A673 (cell line): Measurements from ENCODE around the gene DAPK1. TPM values are rescaled to one million over a fixed set of nuclear protein-coding genes. Genes with fewer than 3 reads are reported as not detected.

Source experiments
- BruUV-seq: library from RNA; stranded (reverse); fragments of 400-500 nt; replicated peaks from 2 replicates; lab custom pipeline; 2021; lab: Mats Ljungman, UMichigan
- CTCF ChIA-PET: fragments of 300-600 bp; sonication (Branson Sonifier 250); formaldehyde crosslinking; loops from one replicate; lab custom pipeline; 2022; ENCODE audit warnings: antibody characterized with exemption; lab: Charles Lee
- POLR2A ChIA-PET: fragments of 300-600 bp; sonication (Branson Sonifier 250); formaldehyde crosslinking; loops from one replicate; lab custom pipeline; 2022; ENCODE audit warnings: antibody characterized with exemption; ENCODE audit not compliant: low non-redundant PET; lab: Charles Lee
- DNase-seq: peaks from one replicate; pipeline ENCODE4 v3.0.0-alpha.2; 2015; ENCODE audit warnings: low spot score
- H3K27ac ChIP-seq: fragments of 200-600 bp; sonication (generic); 2 replicates; pipeline ENCODE4 v1.5.1; 2016; ENCODE audit warnings: mixed run types, low read depth, mild to moderate bottlenecking, mixed read lengths, antibody characterized with exemption, low read length; ENCODE audit not compliant: poor library complexity, severe bottlenecking
- H3K27me3 ChIP-seq: fragments of 200-600 bp; sonication (generic); replicated peaks from 2 replicates; pipeline ENCODE4 v1.6.1; 2017; ENCODE audit warnings: mixed run types, low read depth, mild to moderate bottlenecking, mixed read lengths, antibody characterized with exemption, low read length; ENCODE audit not compliant: insufficient read depth, poor library complexity
- H3K36me3 ChIP-seq: fragments of 200-600 bp; sonication (generic); 2 replicates; pipeline ENCODE4 v1.6.1; 2016; ENCODE audit warnings: mixed run types, mild to moderate bottlenecking, mixed read lengths, antibody characterized with exemption, low read length; ENCODE audit not compliant: insufficient read depth, poor library complexity, severe bottlenecking
- H3K4me1 ChIP-seq: fragments of 200-600 bp; sonication (generic); 2 replicates; pipeline ENCODE4 v1.6.1; 2017; ENCODE audit warnings: mixed run types, mild to moderate bottlenecking, mixed read lengths, antibody characterized with exemption, low read length; ENCODE audit not compliant: insufficient read depth, poor library complexity, severe bottlenecking
- H3K4me3 ChIP-seq: fragments of 200-600 bp; sonication (generic); 2 replicates; pipeline ENCODE4 v1.5.1; 2016; ENCODE audit warnings: low read depth, mixed run types, mild to moderate bottlenecking, mixed read lengths, low read length; ENCODE audit not compliant: poor library complexity, severe bottlenecking
- H3K9me3 ChIP-seq: fragments of 200-600 bp; sonication (generic); 2 replicates; pipeline ENCODE4 v1.6.1; 2016; ENCODE audit warnings: mixed run types, low read depth, mild to moderate bottlenecking, mixed read lengths, antibody characterized with exemption, low read length; ENCODE audit not compliant: poor library complexity, severe bottlenecking
- EZH2 ChIP-seq: fragments of 200-600 bp; sonication (generic); IDR thresholded peaks from 2 replicates; pipeline ENCODE4 v1.6.1; 2017; ENCODE audit warnings: borderline replicate concordance, low read depth, mild to moderate bottlenecking, mixed read lengths, antibody characterized with exemption, low read length; ENCODE audit not compliant: poor library complexity, severe bottlenecking
- intact Hi-C: fragments of 100-400 bp; cut with micrococcal nuclease; formaldehyde crosslinking; loops from one replicate; pipeline ENCODE4 v1.10.0; 2022; ENCODE audit not compliant: unreplicated experiment
- total RNA-seq: library from RNA; stranded (reverse); gene quantifications from 2 replicates; pipeline ENCODE4 v1.2.3, GENCODE V29; 2021
- TF ChIP-seq, protein P1 (sequence below): fragments of 300-800, 200-600 bp; sonication (generic); conservative IDR thresholded peaks from 2 replicates; pipeline ENCODE4 v1.5.1; 2017; ENCODE audit warnings: low read depth, mild to moderate bottlenecking, antibody characterized with exemption, low read length, moderate library complexity, mixed read lengths

The DAPK1 gene
- total RNA-seq, 1 experiment from 2014 or later = 380 TPM

DNA sequence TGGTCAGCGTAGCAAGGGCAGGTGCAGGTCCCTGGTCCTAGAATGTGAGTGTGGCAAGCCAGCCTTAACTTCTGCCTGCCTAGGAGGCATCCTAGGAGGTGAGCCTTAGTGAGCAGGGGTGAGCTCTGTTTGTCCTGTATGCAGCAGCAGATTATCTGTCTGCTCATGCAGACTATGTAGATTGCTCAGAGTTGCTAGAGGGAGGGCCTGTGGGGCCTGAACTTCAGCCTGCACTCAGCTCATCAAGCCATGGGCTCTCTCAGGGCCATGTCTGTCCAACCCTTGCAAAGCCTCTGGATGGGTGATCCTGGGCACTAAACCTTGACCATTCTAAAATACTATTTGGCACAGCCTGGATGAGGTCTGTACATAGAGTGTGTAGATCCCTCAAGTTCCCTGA lies 219.8 kb downstream of the DAPK1 start:
- no peak for DNase-seq
- intact Hi-C loops = no loop called here
- POLR2A ChIA-PET = no interaction called here

DNA sequence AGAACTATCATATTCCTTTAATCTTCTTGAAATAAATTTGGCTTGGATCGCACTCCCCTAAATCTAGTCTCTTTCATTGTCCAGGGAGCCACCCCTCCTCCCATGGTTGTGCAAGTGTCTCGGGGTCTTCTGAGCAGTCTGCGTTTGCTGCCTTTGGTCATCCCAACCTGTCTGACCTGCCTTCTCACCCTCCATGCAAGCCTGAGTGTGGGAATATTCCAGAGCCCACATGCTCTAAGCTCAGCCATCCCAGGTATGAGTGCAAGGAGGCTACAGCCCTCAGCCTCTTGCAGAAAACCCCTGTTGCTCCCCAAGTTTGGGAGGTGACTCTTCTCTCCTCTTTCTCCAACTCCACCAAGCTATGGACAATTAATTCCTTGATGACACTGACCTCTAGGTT lies 220.6 kb downstream of the DAPK1 start:
- no peak for DNase-seq
- ChIA-PET CTCF (no interaction called here), POLR2A (no interaction called here)
- intact Hi-C loops = no loop called here
- H3K27ac ChIP-seq = no peak overlapping the region
- H3K9me3 ChIP-seq = no peaks in the 10 kb centered on the region
- no TSS peak for BruUV-seq
- no peaks in the 10 kb centered on the region for H3K36me3 ChIP-seq
- no peaks in the 10 kb centered on the region for H3K27me3 ChIP-seq
- H3K4me3 ChIP-seq = no peak overlapping the region
- H3K4me1 ChIP-seq = peaks cover 24% of the 10 kb centered on the region
- TF ChIP-seq, protein P1, sequence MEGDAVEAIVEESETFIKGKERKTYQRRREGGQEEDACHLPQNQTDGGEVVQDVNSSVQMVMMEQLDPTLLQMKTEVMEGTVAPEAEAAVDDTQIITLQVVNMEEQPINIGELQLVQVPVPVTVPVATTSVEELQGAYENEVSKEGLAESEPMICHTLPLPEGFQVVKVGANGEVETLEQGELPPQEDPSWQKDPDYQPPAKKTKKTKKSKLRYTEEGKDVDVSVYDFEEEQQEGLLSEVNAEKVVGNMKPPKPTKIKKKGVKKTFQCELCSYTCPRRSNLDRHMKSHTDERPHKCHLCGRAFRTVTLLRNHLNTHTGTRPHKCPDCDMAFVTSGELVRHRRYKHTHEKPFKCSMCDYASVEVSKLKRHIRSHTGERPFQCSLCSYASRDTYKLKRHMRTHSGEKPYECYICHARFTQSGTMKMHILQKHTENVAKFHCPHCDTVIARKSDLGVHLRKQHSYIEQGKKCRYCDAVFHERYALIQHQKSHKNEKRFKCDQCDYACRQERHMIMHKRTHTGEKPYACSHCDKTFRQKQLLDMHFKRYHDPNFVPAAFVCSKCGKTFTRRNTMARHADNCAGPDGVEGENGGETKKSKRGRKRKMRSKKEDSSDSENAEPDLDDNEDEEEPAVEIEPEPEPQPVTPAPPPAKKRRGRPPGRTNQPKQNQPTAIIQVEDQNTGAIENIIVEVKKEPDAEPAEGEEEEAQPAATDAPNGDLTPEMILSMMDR = no peak
- TF ChIP-seq EZH2 = no peak

More for the DNA sequence above, 219.8 kb downstream of the DAPK1 start:
- TF ChIP-seq EZH2 = no peak
- TF ChIP-seq, protein P1 = no peak
- Histone ChIP-seq H3K4me1 (peaks cover 32% of the 10 kb centered on the region), H3K27ac (no peak overlapping the region), H3K9me3 (no peaks in the 10 kb centered on the region), H3K27me3 (no peaks in the 10 kb centered on the region), H3K4me3 (no peak overlapping the region), H3K36me3 (no peaks in the 10 kb centered on the region)
- CTCF ChIA-PET = no interaction called here
- BruUV-seq = no TSS peak

DNA sequence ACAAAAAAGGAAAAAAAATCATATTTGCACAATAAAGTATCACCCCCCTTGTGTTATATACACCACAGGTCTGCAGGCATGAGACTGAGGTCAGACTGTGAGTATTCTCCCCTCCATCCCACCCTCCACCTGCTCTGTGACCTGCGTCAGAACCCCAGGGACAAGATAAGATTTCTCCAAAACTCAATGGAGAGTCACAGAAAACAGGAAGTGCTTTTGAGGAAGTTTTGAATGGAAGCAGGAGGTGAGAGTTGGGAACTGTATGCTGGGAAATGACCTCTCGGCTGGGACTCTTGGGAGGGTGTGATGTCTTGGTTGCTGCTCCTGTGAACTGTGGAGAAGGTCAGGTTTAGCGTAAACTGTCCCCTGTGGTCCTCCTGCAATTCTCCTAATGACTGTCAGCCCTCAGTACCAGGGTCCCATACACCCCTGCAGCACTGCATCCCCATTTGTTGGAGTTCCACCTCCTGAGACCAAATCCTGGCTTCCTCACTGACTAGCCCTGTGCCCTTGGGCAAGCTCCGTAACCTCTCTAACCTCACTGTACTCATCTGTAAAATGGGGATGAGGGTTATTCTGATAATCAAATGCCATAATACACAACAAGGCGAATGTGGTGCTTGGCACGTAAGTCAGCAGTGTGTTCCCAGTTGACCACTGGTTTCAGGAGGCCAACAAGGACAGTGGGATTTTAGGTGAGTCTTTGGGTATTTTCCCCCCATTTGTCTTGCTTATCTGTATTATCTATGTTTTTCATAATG lies 221.4 kb downstream of the DAPK1 start:
- Histone ChIP-seq H3K4me3 (no peak overlapping the region), H3K4me1 (peaks cover 16% of the 10 kb centered on the region), H3K9me3 (no peaks in the 10 kb centered on the region), H3K27ac (no peak overlapping the region), H3K27me3 (no peaks in the 10 kb centered on the region), H3K36me3 (no peaks in the 10 kb centered on the region)
- CTCF ChIA-PET = no interaction called here
- no TSS peak for BruUV-seq
- no peak for DNase-seq
- POLR2A ChIA-PET = no interaction called here
- intact Hi-C loops = no loop called here
- no peak for TF ChIP-seq EZH2
- TF ChIP-seq, protein P1 = no peak
